Iris pigment epithelial cell (primary cell): ENCODE data around the gene LTBP2.

Experiments
- DNase-seq: peaks from one replicate; pipeline ENCODE4 v3.0.0-alpha.2; 2011; ENCODE audit warnings: low read depth

The LTBP2 gene

GRCh38 chr14:74526854-74527585 is 85.0 kb downstream of the LTBP2 start:
- no peak for DNase-seq

GRCh38 chr14:74525361-74525851 is 86.6 kb downstream of the LTBP2 start:
- DNase-seq: no peak

GRCh38 chr14:74524812-74525135 is 87.3 kb downstream of the LTBP2 start:
- DNase-seq: no peak

GRCh38 chr14:74524076-74524811 is 87.8 kb downstream of the LTBP2 start:
- DNase-seq: peak; percentile 58

GRCh38 chr14:74522740-74523139 is 89.3 kb downstream of the LTBP2 start:
- no peak for DNase-seq

GRCh38 chr14:74521756-74522155 is 90.3 kb downstream of the LTBP2 start:
- no peak for DNase-seq

GRCh38 chr14:74519316-74520074 is 92.5 kb downstream of the LTBP2 start:
- no peak for DNase-seq

- DNase-seq: no peak
Measured at GRCh38 chr14:74518221-74518620, 93.8 kb downstream of the LTBP2 start.

- no peak for DNase-seq
Measured at GRCh38 chr14:74517731-74518130, 94.3 kb downstream of the LTBP2 start.

- DNase-seq: peak; percentile 32
Measured at GRCh38 chr14:74516451-74517160, 95.4 kb downstream of the LTBP2 start.

GRCh38 chr14:74515891-74516412 is 96.1 kb downstream of the LTBP2 start:
- DNase-seq: no peak

GRCh38 chr14:74514471-74514941 is 97.5 kb downstream of the LTBP2 start:
- peak; percentile 93 for DNase-seq

- no peak for DNase-seq
Measured at GRCh38 chr14:74511966-74512830, 99.8 kb downstream of the LTBP2 start.

- DNase-seq: peak; percentile 58
Measured at GRCh38 chr14:74510959-74511409, 101.1 kb downstream of the LTBP2 start.

- DNase-seq: peak; percentile 64
Measured at GRCh38 chr14:74510223-74510931, 101.7 kb downstream of the LTBP2 start.

GRCh38 chr14:74509587-74510222 is 102.3 kb downstream of the LTBP2 start:
- no peak for DNase-seq

GRCh38 chr14:74508844-74509428 is 103.1 kb downstream of the LTBP2 start:
- DNase-seq: no peak

GRCh38 chr14:74508292-74508731 is 103.7 kb downstream of the LTBP2 start:
- DNase-seq: no peak

GRCh38 chr14:74507840-74508239 is 104.2 kb downstream of the LTBP2 start:
- DNase-seq: no peak
